PFSK-1 (cell line): ENCODE data around the gene EPB42.

Experiments used
- POLR2AphosphoS5 ChIP-seq: IDR thresholded peaks from 2 replicates; pipeline ENCODE4 v1.6.1; 2012; ENCODE audit warnings: low read depth, mild to moderate bottlenecking, control low read depth, low read length, moderate library complexity
- SIN3A ChIP-seq: IDR thresholded peaks from 2 replicates; pipeline ENCODE4 v1.6.1; 2012; ENCODE audit warnings: mild to moderate bottlenecking, low read length, moderate library complexity, borderline replicate concordance; ENCODE audit not compliant: insufficient read depth

DNA sequence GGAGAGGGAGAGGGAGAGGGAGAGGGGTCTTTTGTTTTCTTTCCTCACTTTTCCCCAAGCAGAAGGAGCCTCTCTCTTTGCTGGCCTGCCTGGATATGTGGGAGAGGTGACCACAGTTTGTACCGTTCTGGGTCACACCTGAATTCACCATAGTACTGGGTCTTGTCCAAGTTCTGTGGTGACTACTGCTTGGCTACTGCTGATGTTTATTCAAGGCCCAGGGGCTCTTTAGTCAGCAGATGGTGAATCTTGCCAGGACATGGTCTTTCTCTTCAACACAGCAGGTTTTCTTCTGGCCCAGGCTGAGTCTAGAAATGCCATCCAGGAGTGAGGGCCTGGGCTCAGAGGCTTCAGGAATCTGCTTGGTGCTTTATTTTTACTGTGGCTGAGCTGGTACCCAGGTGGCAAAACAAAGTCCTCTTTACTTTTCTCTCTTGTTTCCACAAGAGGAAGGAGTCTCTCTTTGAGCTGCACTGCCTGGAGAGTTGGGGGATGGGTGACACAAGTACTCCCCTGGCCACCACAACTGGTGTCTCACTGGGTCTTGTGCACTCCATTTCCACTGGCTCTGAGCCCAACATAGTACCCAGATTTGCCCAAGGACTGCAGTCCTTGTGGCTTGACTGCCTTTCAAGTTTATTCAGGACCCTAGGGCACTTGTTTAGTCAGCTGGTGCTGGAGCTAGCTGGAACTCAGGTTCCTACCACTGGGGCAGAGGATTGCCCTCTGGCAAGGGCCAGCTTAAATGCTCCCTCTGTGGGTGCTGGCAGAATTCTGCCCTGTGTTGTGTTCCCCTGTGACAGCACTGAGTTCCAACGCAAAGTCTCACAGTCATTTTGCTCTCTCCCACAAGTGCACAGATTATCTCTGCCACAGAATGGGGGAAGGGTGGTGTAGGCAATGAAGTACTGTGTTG, 52.4 kb downstream of the EPB42 start:
- TF ChIP-seq POLR2AphosphoS5 (no peak), SIN3A (no peak)
